IPS-15b (cell line): Measurements from ENCODE around the gene PRB2.
"Not testable (repeated sequence)": the region's sequence is repeated elsewhere in the genome, so short reads cannot be mapped to it uniquely, and the experiment has no call there.

Experiments used
- H3K27me3 ChIP-seq: one replicate; pipeline ENCODE4 v1.6.1; 2013; ENCODE audit warnings: low read length; ENCODE audit not compliant: control insufficient read depth, insufficient read depth
- H3K36me3 ChIP-seq: one replicate; pipeline ENCODE4 v1.6.1; 2013; ENCODE audit warnings: low read length; ENCODE audit not compliant: control insufficient read depth, insufficient read depth
- H3K4me1 ChIP-seq: one replicate; pipeline ENCODE4 v1.6.1; 2013; ENCODE audit warnings: mild to moderate bottlenecking, low read length; ENCODE audit not compliant: control insufficient read depth, insufficient read depth
- H3K4me3 ChIP-seq: one replicate; pipeline ENCODE4 v1.5.1; 2013; ENCODE audit warnings: low read depth, low read length
- H3K9ac ChIP-seq: one replicate; pipeline ENCODE4 v1.6.1; 2013; ENCODE audit warnings: low read depth, mild to moderate bottlenecking, low read length
- H3K9me3 ChIP-seq: one replicate; pipeline ENCODE4 v1.6.1; 2013; ENCODE audit warnings: mild to moderate bottlenecking, low read length; ENCODE audit not compliant: control insufficient read depth, insufficient read depth

Gene PRB2

DNA sequence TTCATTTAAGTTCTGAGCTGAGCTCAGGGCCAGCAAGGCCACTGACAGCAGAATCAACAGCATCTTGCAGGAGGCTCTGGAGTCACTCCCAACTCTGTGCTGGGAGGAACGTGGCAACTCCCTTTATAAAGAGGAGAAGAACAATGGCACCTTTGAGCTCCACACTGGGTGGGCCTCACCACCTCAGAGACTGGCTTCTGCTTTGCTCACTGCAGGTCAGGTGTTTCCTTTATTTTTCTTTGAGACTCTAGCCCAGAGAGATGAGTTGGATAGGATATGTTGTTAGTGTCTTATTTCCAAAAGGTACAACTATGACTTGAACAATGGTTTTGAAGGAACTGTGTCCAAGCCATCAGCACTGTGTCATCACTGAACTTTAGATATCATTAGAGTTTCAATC lies at the start of gene PRB2:
PRB2 (minus strand) TSS at position 101 of the 400 bp plus-strand sequence; CDS start at position 63, 38 bp downstream.
- H3K9me3 ChIP-seq, H3K36me3 ChIP-seq, H3K9ac ChIP-seq, H3K4me3 ChIP-seq, H3K4me1 ChIP-seq, H3K27me3 ChIP-seq: not testable (repeated sequence)

DNA sequence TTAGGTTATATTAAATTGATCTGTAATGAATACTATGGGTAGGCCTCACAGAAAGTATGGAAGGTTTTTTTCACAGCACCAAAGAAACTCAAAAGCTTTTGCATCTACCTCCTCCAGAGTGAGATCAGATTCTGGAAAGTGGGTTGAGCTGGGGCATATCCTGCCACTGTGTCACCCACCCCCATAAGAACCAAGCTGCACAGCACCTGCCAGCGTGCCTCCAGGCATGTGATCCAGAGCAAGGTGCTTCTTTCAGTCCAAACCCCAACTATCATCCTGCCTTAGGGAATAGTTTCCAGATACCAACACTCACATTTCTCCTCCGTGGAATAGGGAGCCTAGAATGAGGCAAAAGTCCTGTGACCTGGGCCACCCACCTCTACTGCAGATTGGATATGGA lies 42.6 kb upstream of the PRB2 start:
- Histone ChIP-seq H3K27me3 (no peaks in the 10 kb centered on the region), H3K4me3 (no peak overlapping the region), H3K9me3 (no peaks in the 10 kb centered on the region), H3K9ac (no peak overlapping the region), H3K4me1 (no peaks in the 10 kb centered on the region), H3K36me3 (no peaks in the 10 kb centered on the region)

DNA sequence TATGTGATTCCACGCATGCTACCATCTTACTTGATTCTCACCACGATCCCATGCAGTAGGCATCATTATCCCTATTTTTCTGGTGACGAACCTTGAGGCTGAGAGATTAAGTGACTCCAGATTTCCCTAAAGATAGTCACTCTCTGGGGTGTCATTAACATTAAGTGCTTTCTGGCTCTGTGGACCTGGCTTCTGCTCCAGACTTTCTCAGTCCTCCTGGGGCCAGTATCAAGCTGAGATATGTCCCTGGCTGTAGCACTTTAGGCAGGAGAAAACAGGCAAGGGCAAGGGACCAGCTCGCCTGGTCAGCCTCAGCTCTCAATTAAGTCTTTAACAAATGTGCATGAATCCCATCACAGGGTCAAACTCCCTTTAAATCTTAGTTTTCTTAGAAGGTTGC lies 38.3 kb upstream of the PRB2 start:
- no peak overlapping the region for H3K4me3 ChIP-seq
- no peak overlapping the region for H3K9ac ChIP-seq
- no peaks in the 10 kb centered on the region for H3K9me3 ChIP-seq
- H3K36me3 ChIP-seq, result no peaks in the 10 kb centered on the region
- H3K27me3 ChIP-seq, result no peaks in the 10 kb centered on the region
- no peaks in the 10 kb centered on the region for H3K4me1 ChIP-seq

DNA sequence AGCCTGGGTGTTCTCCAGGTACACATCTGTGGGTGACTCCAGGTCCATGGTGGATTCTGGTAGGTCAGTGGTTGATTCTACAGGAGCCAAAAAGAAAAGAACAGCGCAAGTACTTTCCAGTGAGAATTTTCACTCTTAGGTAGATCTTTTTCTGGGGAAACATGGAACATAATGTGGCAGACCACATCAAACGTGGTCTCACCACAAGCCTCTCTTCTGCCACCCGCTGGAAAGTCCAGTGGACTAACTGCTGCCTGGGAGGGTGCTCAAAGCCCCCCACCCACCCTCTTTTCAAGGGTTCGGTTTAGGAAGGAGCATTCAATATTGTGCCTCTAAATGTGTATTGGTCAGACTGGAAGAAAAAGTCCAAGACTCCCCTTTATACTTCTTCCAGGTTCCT lies 36.1 kb upstream of the PRB2 start:
- Histone ChIP-seq H3K9me3 (no peaks in the 10 kb centered on the region), H3K4me1 (no peaks in the 10 kb centered on the region), H3K27me3 (no peaks in the 10 kb centered on the region), H3K9ac (no peak overlapping the region), H3K4me3 (no peak overlapping the region), H3K36me3 (no peaks in the 10 kb centered on the region)

DNA sequence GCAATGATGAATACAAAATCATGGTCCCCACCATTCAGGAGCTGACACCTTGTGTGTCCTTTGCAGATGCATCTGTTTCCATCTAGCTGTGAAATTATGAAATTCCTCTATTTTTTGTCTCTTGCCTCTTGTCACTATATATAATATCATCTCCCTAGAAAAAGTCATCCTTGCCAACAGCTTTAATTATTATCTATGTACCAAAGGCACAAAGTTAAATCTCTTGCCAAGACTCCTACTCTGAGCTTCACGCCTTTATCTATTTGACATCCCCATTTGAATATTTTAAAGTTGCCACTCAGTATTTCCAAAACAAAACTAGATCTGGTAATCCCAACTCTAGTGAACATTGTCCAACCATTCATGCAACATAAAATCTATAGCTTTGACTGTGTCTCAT lies 32.0 kb upstream of the PRB2 start:
- Histone ChIP-seq H3K4me3 (no peak overlapping the region), H3K9ac (no peak overlapping the region), H3K36me3 (no peaks in the 10 kb centered on the region), H3K9me3 (no peaks in the 10 kb centered on the region), H3K4me1 (no peaks in the 10 kb centered on the region), H3K27me3 (no peaks in the 10 kb centered on the region)

DNA sequence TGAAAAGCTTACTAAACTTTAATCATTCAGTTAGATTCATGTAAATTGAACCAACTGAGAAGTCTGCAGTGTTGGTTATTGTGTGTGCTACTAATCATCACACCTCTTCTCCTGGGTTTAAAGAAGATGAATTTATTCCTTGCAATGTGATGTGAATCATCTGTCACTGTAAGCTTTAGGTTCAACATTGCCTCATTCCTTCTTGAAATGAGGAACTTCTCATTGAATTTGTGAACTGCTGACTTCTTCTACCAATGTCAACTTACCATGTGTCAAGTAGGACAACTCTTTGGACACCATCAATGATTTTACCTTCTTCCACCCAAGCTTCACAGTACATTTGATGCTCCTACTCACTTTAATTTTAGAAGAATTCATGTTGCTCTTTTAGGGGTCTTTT lies 17.4 kb upstream of the PRB2 start:
- Histone ChIP-seq H3K4me3 (no peak overlapping the region), H3K27me3 (no peaks in the 10 kb centered on the region), H3K9me3 (no peaks in the 10 kb centered on the region), H3K36me3 (no peaks in the 10 kb centered on the region), H3K9ac (no peak overlapping the region), H3K4me1 (no peaks in the 10 kb centered on the region)

DNA sequence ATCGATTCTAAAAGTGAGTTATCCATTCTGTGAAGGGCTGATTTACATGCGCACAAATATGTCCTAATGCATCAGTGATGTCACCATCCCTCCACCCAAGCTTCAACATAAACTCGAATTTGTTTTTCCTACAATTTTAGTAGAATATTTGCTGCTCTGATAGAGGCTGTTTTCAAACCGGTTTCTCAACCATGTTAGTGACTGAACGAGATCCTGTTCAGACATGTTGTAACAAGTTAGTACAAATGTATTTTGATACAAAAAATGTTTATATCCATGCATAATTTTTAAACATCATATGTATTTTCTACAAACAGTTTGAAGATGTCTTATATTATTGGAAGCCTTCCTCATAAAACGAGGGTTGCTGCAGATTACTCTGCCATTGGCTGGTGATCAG lies 12.7 kb upstream of the PRB2 start:
- Histone ChIP-seq H3K4me1 (no peaks in the 10 kb centered on the region), H3K9ac (no peak overlapping the region), H3K36me3 (no peaks in the 10 kb centered on the region), H3K4me3 (no peak overlapping the region), H3K9me3 (no peaks in the 10 kb centered on the region), H3K27me3 (no peaks in the 10 kb centered on the region)

DNA sequence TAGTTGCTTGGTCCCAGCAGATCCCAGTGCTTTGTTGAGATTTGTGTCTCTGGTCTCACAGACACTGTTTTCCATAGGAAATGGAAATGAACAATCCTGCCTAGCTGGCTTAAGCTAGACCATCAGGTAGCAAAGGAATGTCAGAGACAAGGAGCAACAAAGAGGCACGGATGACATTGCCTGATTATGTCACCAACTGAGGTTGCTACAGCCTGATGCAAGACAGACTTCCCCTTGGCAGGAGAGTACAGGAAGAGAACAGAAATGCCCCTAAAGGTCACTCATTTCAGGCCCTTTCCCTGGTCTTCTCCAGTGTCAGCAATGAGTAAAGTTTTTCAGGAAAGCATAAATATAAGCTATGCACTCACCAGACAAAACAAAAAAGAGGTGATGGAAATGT lies 2.0 kb upstream of the PRB2 start:
- H3K9me3 ChIP-seq, result no peaks in the 10 kb centered on the region
- H3K36me3 ChIP-seq, result no peaks in the 10 kb centered on the region
- H3K4me1 ChIP-seq, result no peaks in the 10 kb centered on the region
- H3K4me3 ChIP-seq, result no peak overlapping the region
- H3K27me3 ChIP-seq, result no peaks in the 10 kb centered on the region
- H3K9ac ChIP-seq, result no peak overlapping the region

DNA sequence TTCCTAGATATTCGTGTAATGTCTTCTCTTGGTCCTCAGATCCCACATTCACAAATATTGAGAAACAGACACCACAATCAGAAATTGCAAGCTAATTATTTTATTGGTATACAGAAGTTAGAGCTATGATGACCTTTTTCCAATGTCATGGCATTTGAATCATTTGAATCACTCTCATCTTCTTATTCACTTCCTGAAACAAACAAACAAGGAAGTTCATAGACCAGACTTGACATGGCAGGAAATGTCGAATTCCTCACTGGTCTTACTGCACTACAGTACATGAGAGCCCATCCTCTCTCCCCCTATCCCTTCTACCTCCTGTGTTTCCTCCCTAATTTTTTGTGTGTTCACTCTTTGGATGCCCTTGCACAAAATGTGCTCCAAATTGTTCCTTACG lies 3.9 kb downstream of the PRB2 start:
- H3K4me3 ChIP-seq, H3K36me3 ChIP-seq, H3K9me3 ChIP-seq, H3K9ac ChIP-seq, H3K4me1 ChIP-seq, H3K27me3 ChIP-seq: not testable (repeated sequence)

DNA sequence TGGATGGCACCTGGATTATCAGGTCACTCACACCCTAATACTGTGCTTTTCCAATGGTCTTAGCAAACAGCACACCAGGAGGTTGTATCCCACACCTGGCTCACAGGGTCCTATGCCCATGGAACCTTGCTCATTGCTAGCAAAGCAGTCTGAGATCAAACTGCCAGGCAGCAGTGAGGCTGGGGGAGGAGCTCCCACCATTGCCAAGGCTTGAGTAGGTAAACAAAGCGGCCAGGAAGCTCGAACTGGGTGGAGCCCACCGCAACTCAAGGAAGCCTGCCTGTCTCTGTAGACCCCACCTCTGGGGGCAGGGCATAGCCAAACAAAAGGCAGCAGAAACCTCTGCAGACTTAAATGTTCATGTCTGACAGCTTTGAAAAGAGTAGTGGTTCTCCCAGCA lies 17.9 kb downstream of the PRB2 start:
- not testable (repeated sequence) for H3K9ac ChIP-seq, H3K4me1 ChIP-seq, H3K36me3 ChIP-seq, H3K27me3 ChIP-seq, H3K9me3 ChIP-seq, H3K4me3 ChIP-seq

DNA sequence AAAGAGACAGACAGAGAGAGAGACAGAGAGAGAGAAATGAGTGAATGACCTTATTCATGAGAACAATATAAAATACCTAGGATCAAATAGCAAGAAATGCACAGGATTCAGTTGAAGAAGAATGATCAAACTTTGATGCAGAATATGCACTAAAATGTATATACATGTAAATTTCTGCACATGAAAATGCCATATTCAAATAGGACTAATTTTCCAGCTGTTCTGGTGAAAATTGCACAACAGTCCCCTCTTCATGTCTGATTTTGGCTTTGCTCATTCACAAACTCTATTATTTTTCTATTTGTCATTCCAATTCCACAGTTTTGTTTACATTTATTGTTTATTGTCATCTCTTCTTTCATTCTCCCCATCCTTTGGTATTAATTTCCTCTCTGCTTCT lies 34.2 kb downstream of the PRB2 start:
- Histone ChIP-seq H3K27me3 (no peaks in the 10 kb centered on the region), H3K36me3 (no peaks in the 10 kb centered on the region), H3K9ac (no peak overlapping the region), H3K4me1 (no peaks in the 10 kb centered on the region), H3K9me3 (no peaks in the 10 kb centered on the region), H3K4me3 (no peak overlapping the region)

DNA sequence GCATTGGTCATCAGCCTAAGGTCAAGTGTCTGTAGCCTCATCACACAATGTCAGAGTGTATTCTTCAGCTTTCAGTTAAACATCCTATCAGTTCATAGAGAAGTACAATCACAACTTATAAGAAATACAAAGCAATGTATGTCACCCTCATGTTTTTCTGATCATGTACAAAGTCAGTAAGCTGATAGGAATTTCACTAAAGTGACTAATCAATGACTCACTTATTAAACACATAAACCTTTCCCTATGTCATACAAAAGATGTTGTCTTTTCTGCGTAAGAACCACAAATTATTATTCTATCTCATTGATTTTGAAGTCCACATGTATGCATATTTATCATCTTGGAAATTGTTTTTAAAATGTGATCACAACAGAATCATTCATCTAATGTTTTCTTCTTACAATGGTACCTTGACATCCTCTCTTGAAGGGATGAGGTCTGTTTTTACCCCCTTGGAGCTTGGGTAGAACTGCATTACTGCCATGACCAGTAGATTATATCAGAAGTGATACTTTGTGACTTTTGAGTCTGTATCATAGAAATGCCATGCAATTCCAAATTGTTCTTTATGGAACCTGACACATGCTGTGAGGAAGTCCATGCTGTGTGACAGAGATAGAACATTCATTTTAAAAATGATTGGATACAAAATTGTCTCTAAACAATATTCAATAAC lies 35.0 kb downstream of the PRB2 start:
- H3K4me3 ChIP-seq, H3K9me3 ChIP-seq, H3K27me3 ChIP-seq, H3K9ac ChIP-seq, H3K36me3 ChIP-seq, H3K4me1 ChIP-seq: not testable (repeated sequence)

DNA sequence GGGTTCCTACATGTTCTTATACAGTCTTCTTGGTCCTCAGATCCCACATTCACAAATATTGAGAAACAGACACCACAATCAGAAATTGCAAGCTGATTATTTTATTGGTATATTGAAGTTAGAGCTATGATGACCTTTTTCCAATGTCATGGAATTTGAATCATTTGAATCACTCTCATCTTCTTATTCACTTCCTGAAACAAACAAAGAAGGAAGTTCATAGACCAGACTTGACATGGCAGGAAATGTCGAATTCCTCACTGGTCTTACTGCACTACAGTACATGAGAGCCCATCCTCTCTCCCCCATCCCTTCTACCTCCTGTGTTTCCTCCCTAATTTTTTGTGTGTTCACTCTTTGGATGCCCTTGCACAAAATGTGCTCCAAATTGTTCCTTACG lies 43.6 kb downstream of the PRB2 start:
- not testable (repeated sequence) for H3K36me3 ChIP-seq, H3K4me3 ChIP-seq, H3K9me3 ChIP-seq, H3K27me3 ChIP-seq, H3K9ac ChIP-seq, H3K4me1 ChIP-seq
